Measurements from ENCODE around the gene GBGT1.

Gene GBGT1

GRCh38 chr9:133141833-133142595, 21.7 kb downstream of the GBGT1 start:
- no peak for DNase-seq

- DNase-seq: no peak
Measured at GRCh38 chr9:133140606-133141005, 23.1 kb downstream of the GBGT1 start.

GRCh38 chr9:133140174-133140505, 23.6 kb downstream of the GBGT1 start:
- DNase-seq: no peak

GRCh38 chr9:133139246-133140173, 24.2 kb downstream of the GBGT1 start:
- DNase-seq: no peak

- DNase-seq: no peak
Measured at GRCh38 chr9:133137451-133138231, 26.1 kb downstream of the GBGT1 start.

- peak; percentile 13 for DNase-seq
Measured at GRCh38 chr9:133135146-133135745, 28.5 kb downstream of the GBGT1 start.

GRCh38 chr9:133134388-133135145, 29.1 kb downstream of the GBGT1 start:
- DNase-seq: no peak

GRCh38 chr9:133133681-133134387, 29.9 kb downstream of the GBGT1 start:
- peak; percentile 85 for DNase-seq

- no peak for DNase-seq
Measured at GRCh38 chr9:133132174-133132573, 31.5 kb downstream of the GBGT1 start.

GRCh38 chr9:133131506-133131905, 32.2 kb downstream of the GBGT1 start:
- no peak for DNase-seq

GRCh38 chr9:133130685-133131244, 32.9 kb downstream of the GBGT1 start:
- no peak for DNase-seq

GRCh38 chr9:133129001-133129795, 34.5 kb downstream of the GBGT1 start:
- no peak for DNase-seq

- DNase-seq: no peak
Measured at GRCh38 chr9:133128152-133128551, 35.6 kb downstream of the GBGT1 start.

GRCh38 chr9:133127340-133127981, 36.3 kb downstream of the GBGT1 start:
- DNase-seq: no peak

GRCh38 chr9:133126697-133127339, 36.9 kb downstream of the GBGT1 start:
- DNase-seq: no peak

- peak; percentile 54 for DNase-seq
Measured at GRCh38 chr9:133125941-133126696, 37.6 kb downstream of the GBGT1 start.

- no peak for DNase-seq
Measured at GRCh38 chr9:133124907-133125275, 38.8 kb downstream of the GBGT1 start.
